Fibroblast of the aortic adventitia (primary cell): ENCODE data around the gene AKR1A1. TPM values are rescaled to one million over a fixed set of nuclear protein-coding genes. Genes with fewer than 3 reads are reported as not detected.
"Not testable (repeated sequence)": the region's sequence is repeated elsewhere in the genome, so short reads cannot be mapped to it uniquely, and the experiment has no call there.

Source experiments
- DNase-seq: peaks from one replicate; pipeline ENCODE4 v3.0.0-alpha.2; 2010; ENCODE audit warnings: low read depth
- H3K4me3 ChIP-seq: 2 replicates; pipeline ENCODE4 v1.5.1; 2011; ENCODE audit warnings: low read depth, mild to moderate bottlenecking, control low read depth, low read length, moderate library complexity
- CTCF ChIP-seq: IDR thresholded peaks from 2 replicates; pipeline ENCODE4 v1.5.1; 2011; ENCODE audit warnings: mild to moderate bottlenecking, low read length, control low read depth, inconsistent platforms; ENCODE audit not compliant: insufficient read depth
- total RNA-seq: library from RNA; depleted of rRNA; stranded (reverse); fragments of >200 nt; gene quantifications from 2 replicates; pipeline ENCODE4 v1.2.3, GENCODE V29; 2012; ENCODE audit warnings: low replicate concordance

Gene AKR1A1
- total RNA-seq, 1 donor: 128 TPM

- peak overlapping the region; percentile 81 for H3K4me3 ChIP-seq
- no peak for TF ChIP-seq CTCF
- DNase-seq: no peak
These were observed 34.4 kb downstream of the AKR1A1 start for GRCh38 chr1:45585110-45585426.

GRCh38 chr1:45585496-45586075, 35.0 kb downstream of the AKR1A1 start:
- H3K4me3 ChIP-seq: peak overlapping the region; percentile 81
- TF ChIP-seq CTCF: no peak
- DNase-seq: no peak

GRCh38 chr1:45586769-45587168, 36.1 kb downstream of the AKR1A1 start:
- H3K4me3 ChIP-seq: no peak overlapping the region
- TF ChIP-seq CTCF: no peak
- DNase-seq: no peak

GRCh38 chr1:45589861-45590260, 39.2 kb downstream of the AKR1A1 start:
- no peak for TF ChIP-seq CTCF

GRCh38 chr1:45594412-45594811, 43.8 kb downstream of the AKR1A1 start:
- no peak for DNase-seq
- H3K4me3 ChIP-seq: no peak overlapping the region
- no peak for TF ChIP-seq CTCF

More at GRCh38 chr1:45589861-45590260, 39.2 kb downstream of the AKR1A1 start:
- no peak overlapping the region for H3K4me3 ChIP-seq
- DNase-seq: no peak

GRCh38 chr1:45596765-45597164, 46.1 kb downstream of the AKR1A1 start:
- not testable (repeated sequence) for H3K4me3 ChIP-seq, DNase-seq

GRCh38 chr1:45604239-45604638, 53.6 kb downstream of the AKR1A1 start:
- no peak overlapping the region for H3K4me3 ChIP-seq
- no peak for TF ChIP-seq CTCF
- DNase-seq: no peak
